Measurements from ENCODE around the gene SOCS2.

The SOCS2 gene

GRCh38 chr12:93626160-93626559 lies 53.7 kb downstream of the SOCS2 start:
- in situ Hi-C loops (cut with MboI; ENCODE audit: low sequenced_read_pairs) = no loop called here
